Mucosa of stomach (tissue), 1 donor: ENCODE results near the gene PIGU.

Source experiments
- H3K27me3 ChIP-seq: one replicate; pipeline ENCODE4 v1.7.0; 2013; ENCODE audit warnings: mild to moderate bottlenecking, low read length; ENCODE audit not compliant: control insufficient read depth, insufficient read depth
- H3K36me3 ChIP-seq: one replicate; pipeline ENCODE4 v1.7.0; 2013; ENCODE audit warnings: low read length; ENCODE audit not compliant: control insufficient read depth, insufficient read depth
- H3K4me1 ChIP-seq: one replicate; pipeline ENCODE4 v1.7.0; 2013; ENCODE audit warnings: mild to moderate bottlenecking, low read length; ENCODE audit not compliant: control insufficient read depth, insufficient read depth
- H3K4me3 ChIP-seq: one replicate; pipeline ENCODE4 v1.7.0; 2013; ENCODE audit warnings: low read length
- H3K9ac ChIP-seq: one replicate; pipeline ENCODE4 v1.7.0; 2013; ENCODE audit warnings: mild to moderate bottlenecking, low read length, moderate library complexity
- H3K9me3 ChIP-seq: one replicate; pipeline ENCODE4 v1.7.0; 2013; ENCODE audit warnings: mild to moderate bottlenecking, low read length, moderate library complexity; ENCODE audit not compliant: control insufficient read depth
- donor health status: Pancreatic carcinoma.

Gene PIGU

DNA sequence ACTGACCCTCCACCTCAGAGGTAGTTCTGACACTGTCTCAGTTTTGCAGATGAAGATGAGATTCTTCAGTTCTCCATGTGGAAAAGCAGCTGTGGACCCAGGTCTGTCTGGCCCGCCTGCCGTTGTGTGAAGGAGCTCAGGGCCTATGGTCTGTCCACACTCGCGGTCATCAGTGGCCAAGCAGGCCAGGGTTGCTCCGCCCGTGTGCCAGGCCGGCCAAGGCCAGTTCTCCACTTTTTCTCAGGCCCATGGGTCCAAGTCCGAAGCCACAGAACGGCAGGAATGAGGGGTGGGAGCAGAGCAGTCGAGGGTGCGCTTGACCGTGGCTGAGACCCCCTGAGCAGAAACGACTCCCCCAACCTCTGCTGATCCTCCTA lies 127.0 kb downstream of the PIGU start:
- no peaks in the 10 kb centered on the region for H3K9me3 ChIP-seq
- H3K27me3 ChIP-seq: no peaks in the 10 kb centered on the region
- H3K36me3 ChIP-seq: no peaks in the 10 kb centered on the region
- no peak overlapping the region for H3K9ac ChIP-seq
- no peak overlapping the region for H3K4me3 ChIP-seq
- peaks cover 26% of the 10 kb centered on the region for H3K4me1 ChIP-seq

DNA sequence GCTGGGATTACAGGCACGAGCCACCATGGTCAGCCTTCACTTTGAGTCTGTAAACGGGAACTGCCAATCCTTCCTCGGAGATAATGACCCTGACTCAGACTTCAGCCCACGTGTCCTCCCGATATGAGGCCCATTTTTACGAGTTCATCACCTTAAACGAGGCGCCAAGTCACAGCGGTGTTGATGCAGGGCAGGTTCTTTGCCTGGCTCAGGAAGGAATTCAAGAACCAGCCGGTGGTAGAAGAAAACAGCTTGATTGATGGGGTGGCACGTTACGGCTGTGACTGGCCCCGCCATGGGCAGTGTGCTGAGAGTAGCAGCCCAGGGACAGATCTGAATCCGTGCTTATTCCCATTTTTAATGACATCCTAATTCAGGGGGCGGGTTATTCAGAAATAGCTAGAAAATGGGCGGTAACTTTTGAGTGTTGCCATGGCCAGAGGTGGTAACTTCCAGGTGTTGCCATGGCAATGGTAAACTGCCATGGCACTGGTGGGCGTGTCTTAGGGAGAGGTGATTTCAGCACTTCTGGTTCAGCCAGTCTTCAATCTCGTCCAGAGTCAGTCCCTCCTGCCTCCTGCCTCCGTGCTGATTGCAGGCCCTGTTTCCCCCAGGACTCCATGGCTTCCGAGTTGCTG lies 127.5 kb downstream of the PIGU start:
- Histone ChIP-seq H3K4me3 (no peak overlapping the region), H3K27me3 (no peaks in the 10 kb centered on the region)

DNA sequence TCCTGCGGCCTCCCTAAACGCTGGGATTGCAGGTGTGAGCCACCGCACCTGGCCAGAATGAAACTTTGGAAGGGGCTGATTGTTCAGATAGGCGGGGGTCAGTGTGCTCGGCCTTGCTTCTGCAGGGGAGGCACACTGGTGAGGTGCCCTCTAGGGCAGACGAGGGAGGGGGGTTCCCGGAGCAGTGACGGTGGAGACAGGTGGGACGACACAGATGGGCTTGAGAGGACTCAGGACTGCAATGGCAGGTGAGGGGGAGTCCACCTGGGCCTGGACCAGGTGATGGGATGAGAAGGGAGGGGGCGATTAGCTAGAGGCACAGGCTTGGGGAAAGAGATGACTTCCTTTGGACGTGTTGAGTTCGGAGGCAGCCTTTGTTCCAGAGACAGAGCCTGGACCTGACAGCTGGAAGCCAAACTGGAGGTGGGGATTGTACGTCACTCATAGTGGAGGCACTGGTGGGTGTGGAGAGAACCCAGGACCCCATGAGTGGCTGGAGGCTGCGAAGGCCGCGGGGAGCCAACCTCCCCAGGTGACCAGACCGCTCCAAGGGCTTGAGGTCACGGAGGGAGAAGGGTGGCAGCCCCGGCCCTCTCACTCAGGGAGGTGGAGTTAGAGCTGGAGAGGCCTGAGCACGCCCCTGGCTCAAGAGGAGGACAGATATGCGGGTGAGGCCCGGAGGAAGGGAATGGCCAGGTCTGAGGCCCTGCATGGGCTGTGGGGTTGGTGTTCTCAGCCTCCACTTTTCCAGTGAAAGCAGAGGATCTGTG lies 128.9 kb downstream of the PIGU start:
- no peak overlapping the region for H3K4me3 ChIP-seq
- no peak overlapping the region for H3K9ac ChIP-seq

More for the DNA sequence above, 127.5 kb downstream of the PIGU start:
- Histone ChIP-seq H3K4me1 (peaks cover 26% of the 10 kb centered on the region), H3K9ac (no peak overlapping the region), H3K9me3 (no peaks in the 10 kb centered on the region), H3K36me3 (no peaks in the 10 kb centered on the region)

DNA sequence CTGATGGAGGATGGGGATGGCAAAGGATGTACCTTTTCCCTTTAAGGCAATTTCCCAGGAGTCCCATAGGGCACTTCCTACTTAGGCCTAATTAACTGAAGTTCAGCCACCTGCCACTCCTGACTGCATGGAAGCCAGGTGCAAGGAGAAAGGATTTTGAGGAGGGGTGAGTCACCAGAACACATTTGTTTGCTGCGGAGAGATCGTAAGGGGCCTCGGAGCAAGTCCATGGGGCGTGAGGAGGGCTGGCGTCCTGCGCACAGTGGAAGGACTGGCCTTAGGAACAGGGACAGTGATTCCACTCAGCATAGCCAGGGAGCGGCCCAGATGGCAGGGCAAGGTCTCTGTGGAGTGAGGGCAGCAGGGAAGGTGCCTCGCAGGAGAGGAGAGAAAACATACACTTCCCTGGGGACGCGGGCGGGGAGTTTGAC lies 130.1 kb downstream of the PIGU start:
- H3K4me3 ChIP-seq: no peak overlapping the region
- no peaks in the 10 kb centered on the region for H3K9me3 ChIP-seq
- peaks cover 14% of the 10 kb centered on the region for H3K4me1 ChIP-seq
- no peaks in the 10 kb centered on the region for H3K36me3 ChIP-seq
- no peaks in the 10 kb centered on the region for H3K27me3 ChIP-seq
- H3K9ac ChIP-seq: peak overlapping the region; percentile 47

More for the DNA sequence above, 128.9 kb downstream of the PIGU start:
- no peaks in the 10 kb centered on the region for H3K36me3 ChIP-seq
- H3K9me3 ChIP-seq: no peaks in the 10 kb centered on the region
- H3K27me3 ChIP-seq: no peaks in the 10 kb centered on the region
- H3K4me1 ChIP-seq: peaks cover 15% of the 10 kb centered on the region

DNA sequence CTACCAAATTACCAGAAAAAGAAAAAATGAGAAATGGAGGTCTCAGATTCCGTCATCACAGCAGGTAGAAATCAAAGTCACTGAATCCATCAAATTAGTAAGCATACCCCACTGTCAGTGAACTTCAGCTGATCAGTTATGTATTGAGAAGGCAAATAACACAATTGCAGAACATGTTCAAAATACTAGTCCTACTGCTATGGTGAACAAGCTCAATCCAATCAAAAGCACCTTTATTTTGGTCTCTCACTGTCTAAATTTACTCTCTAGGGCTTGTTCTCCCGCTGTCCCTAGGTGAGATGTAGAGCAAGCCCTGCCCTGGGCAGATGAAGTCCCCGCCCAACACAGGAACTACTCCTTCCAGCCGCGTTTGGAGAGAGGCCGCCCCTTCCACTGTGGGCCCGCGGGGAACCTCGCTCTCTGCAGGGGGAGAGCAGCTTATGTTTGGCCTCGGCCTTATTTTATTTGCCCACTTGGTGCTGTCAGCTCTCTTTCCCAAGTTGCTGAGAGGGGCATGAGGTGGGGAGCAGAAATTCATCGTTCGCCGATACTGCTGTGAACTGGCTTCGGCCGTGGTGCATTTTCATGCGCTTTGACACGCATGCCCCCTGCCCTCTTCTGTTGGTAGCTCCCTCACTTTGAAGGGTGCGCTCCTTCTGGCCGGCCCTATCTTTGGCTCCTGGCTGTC lies 132.6 kb downstream of the PIGU start:
- H3K9ac ChIP-seq: peak overlapping the region; percentile 1
- no peaks in the 10 kb centered on the region for H3K9me3 ChIP-seq
- H3K4me3 ChIP-seq: no peak overlapping the region
- peaks cover 3% of the 10 kb centered on the region for H3K4me1 ChIP-seq
- H3K36me3 ChIP-seq: peaks cover 9% of the 10 kb centered on the region
- H3K27me3 ChIP-seq: no peaks in the 10 kb centered on the region

DNA sequence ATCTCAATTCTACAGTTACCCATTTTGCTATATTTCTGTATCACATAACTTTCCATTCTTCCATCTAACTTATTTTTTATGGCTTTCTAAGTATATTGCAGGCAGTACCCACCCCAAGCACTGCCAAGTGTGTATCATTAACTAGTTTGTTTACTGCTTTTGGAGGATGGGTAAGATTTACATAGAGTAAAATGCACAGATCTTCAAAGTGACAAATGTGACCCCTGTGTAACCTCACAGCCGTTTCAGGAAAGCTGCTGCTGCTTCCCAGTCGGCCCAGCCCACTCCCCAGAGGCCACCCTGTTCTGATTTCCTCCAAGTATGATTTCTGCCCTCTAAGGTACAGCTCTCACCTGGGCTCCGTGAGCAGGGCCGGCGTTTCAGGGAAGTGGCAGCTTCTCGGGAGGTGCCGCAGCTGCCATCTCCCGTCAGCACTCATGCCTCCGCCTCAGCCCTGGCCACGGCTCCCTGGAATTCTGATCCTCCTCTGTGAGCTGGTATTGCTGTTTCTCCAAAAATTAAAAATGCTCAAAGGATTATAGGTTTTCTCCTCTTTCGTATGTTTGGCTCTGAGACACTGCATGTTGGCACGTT lies 133.3 kb downstream of the PIGU start:
- no peaks in the 10 kb centered on the region for H3K9me3 ChIP-seq
- H3K27me3 ChIP-seq: no peaks in the 10 kb centered on the region
- peaks cover 9% of the 10 kb centered on the region for H3K36me3 ChIP-seq
- no peaks in the 10 kb centered on the region for H3K4me1 ChIP-seq
- no peak overlapping the region for H3K9ac ChIP-seq
- H3K4me3 ChIP-seq: no peak overlapping the region

DNA sequence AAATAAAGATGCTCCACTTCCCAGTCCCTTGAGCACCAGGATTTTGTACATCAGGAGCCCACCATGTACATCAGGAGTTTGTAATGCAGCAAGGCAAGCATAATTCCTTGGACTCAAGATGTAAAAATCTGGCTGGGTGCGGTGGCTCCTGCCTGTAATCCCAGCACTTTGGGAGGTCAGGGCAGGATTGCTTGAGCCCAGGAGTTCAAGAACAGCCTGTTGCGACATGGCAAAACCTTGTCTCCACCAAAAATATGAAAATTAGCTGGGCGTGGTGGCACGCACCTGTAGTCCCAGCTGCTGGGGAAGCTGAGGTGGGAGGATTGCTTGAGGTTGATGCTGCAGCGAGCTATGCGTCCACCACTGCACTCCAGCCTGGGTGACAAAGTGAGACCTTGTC lies 134.5 kb downstream of the PIGU start:
- Histone ChIP-seq H3K27me3 (no peaks in the 10 kb centered on the region), H3K9me3 (no peaks in the 10 kb centered on the region), H3K9ac (no peak overlapping the region), H3K36me3 (peaks cover 9% of the 10 kb centered on the region), H3K4me3 (no peak overlapping the region), H3K4me1 (no peaks in the 10 kb centered on the region)

DNA sequence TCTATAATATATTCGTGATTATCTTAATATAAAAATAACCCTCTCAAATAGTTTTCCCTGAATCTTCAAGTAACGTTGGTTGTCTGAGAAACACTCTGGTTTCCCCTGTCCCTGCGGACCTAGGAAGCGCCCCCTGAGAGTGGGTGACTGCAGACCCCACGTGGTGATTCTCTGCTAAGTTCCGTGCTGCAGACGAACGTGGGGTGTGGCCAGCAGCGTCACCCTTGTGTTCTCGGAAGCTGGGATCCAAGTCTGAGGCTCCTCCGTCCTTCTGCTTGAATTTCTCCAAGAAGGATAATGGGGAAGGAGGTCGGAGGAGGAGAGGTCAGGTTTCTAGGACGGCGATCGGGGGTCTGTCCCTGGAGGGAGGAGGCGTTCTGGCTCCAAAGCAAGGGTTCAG lies 135.0 kb downstream of the PIGU start:
- H3K27me3 ChIP-seq: no peaks in the 10 kb centered on the region
- no peak overlapping the region for H3K4me3 ChIP-seq
- peaks cover 9% of the 10 kb centered on the region for H3K36me3 ChIP-seq
- H3K4me1 ChIP-seq: no peaks in the 10 kb centered on the region
- H3K9ac ChIP-seq: no peak overlapping the region
- H3K9me3 ChIP-seq: no peaks in the 10 kb centered on the region

DNA sequence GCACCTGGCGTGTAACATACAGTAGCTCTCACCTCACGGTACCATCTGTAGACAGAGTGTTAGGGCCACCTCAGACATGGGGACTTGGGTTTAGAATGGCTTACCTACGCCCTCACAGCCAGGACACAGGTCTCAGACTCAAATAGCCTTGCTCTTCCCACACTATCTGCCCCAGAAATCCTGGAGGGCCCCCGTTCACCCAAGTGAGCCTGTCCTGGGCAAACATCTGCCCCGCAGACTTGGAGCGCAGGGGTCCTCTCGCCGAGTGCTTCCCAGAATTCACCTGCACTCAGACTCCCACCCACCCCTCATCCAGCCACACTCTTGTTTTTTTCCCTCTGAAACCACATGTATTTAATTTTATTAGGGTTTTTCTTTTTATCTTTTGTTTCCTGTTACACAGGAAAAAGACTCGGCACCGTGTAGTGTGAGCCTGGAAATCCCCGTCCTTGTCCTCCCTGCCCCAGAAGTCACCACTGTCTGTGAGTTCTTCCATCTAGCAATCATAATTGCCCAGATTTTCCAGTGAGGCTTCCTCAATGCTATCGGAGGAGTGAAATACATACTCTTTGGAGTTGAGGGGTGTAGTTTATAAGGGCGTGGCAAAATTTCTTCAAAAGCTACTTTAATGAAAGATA lies 135.5 kb downstream of the PIGU start:
- H3K4me3 ChIP-seq: no peak overlapping the region
- H3K9me3 ChIP-seq: no peaks in the 10 kb centered on the region
- H3K27me3 ChIP-seq: no peaks in the 10 kb centered on the region
- no peak overlapping the region for H3K9ac ChIP-seq
- H3K4me1 ChIP-seq: no peaks in the 10 kb centered on the region
- peaks cover 9% of the 10 kb centered on the region for H3K36me3 ChIP-seq

DNA sequence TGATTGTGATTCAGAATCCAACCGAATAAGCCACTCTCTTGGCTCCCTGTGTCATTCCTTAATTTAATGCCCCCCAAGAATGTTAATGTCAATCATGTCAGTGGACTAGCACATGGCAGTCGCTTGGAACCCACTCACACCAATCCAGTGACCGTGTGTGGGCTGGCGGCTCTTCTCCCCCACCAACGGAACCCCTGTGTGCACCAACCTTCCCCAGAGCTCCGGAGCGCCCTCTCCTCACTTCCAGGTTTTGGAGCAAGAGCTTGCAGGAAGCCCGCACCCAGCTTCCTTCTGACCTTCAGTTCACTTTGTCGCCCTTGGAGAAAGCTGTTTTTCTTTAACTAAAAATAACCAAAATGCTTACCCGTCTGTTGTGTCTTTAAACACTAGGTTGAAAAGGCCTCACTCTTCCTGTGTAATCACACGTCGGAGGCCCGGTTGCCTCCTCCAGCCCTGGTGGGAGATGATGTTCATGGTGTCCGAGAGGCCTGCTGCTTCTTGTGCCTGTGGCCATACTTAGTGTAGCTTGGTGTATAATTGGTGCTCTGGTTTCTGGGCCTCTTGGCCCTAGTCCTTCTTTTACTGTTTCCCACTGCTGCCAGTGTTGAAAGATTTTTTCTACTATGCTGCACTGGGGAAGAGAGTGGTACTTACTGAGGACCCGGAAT lies 136.2 kb downstream of the PIGU start:
- peaks cover 15% of the 10 kb centered on the region for H3K36me3 ChIP-seq

DNA sequence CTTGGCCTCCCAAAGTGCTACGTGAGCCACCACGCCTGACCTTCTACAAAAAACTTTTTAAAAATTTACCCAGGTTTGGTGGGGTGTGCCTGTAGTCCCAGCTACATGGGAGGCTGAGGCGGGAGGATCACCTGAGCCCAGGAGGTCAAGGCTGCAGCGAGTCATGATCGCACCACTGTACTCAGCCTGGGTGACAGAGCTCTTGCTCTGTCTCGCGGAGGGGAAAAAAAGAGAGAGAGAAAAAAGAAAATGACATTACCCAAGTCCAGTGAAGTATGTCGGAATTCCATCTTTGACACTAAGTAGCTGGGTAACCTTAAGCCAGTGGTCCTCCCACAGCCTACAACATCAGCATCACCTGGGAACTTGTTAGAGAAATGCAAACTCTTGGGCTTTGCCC lies 137.1 kb downstream of the PIGU start:
- H3K36me3 ChIP-seq: peaks cover 23% of the 10 kb centered on the region
- H3K9ac ChIP-seq: no peak overlapping the region
- H3K27me3 ChIP-seq: no peaks in the 10 kb centered on the region
- no peaks in the 10 kb centered on the region for H3K4me1 ChIP-seq
- no peaks in the 10 kb centered on the region for H3K9me3 ChIP-seq
- H3K4me3 ChIP-seq: no peak overlapping the region

More for the DNA sequence above, 136.2 kb downstream of the PIGU start:
- H3K4me1 ChIP-seq: no peaks in the 10 kb centered on the region
- no peaks in the 10 kb centered on the region for H3K27me3 ChIP-seq
- H3K9me3 ChIP-seq: no peaks in the 10 kb centered on the region
- no peak overlapping the region for H3K9ac ChIP-seq
- H3K4me3 ChIP-seq: no peak overlapping the region
